HG02981 (cell line): Measurements from ENCODE around the gene CNTNAP2.
"Not testable (repeated sequence)": the region's sequence is repeated elsewhere in the genome, so short reads cannot be mapped to it uniquely, and the experiment has no call there.

Source experiments
- ATAC-seq: cut with Tn5 transposase; IDR thresholded peaks from one replicate; pipeline ENCODE4 v1.9.1; 2021; ENCODE audit warnings: mild to moderate bottlenecking, moderate library complexity; ENCODE audit not compliant: unreplicated experiment

The CNTNAP2 gene

DNA sequence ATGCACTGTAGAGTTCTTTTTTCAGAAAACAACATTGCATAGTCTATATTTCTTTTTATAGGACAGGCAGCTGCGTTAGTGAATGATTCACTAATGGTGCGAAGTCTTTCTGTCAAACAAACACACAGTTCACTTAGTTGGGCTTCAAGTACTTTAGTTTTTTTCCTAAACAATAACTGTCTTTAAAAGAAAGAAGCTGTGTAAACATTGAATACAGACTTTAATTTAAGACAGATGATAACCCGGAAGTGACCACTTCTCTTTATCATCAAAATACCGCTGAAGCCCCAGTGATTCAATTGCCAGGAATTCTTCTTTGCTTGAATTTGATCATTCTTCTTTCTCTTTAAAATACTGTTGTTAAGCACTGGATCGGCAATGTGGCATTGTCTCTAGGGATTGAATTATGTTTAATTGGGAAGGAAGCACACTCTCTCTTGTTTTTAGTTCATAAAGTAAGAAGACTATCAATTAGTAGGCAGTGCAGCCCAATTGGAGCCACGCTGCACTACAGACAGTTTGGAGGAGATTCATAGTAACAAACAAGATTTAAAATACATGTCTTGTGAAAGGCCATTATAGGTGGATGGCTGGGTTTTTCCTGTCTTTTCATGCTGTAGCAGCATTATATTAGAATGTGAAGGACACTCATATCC, 30.4 kb downstream of the CNTNAP2 start:
- ATAC-seq = no peak

- ATAC-seq = no peak
These were observed 33.6 kb downstream of the CNTNAP2 start for GRCh38 chr7:146150153-146150552.

- ATAC-seq = no peak
These were observed 55.5 kb downstream of the CNTNAP2 start for GRCh38 chr7:146172112-146172511.

DNA sequence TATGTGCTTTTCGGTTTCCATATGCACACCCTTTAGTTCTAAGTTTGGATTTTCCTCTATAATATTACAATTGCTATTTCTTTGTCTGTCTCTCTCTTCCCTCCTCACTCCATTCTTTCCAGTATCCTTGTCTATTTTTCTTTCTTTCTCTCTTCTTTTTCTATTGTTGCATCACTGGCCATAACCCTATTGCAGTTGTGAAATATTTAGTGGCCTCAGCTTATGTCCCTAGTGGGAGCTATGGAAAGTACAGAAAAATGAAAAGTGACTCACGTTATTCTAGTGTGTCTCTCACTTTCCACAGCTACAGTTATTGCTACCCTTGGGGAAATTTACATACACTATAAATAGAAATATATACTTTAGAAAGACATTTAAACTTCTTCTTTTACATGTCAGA, 59.1 kb downstream of the CNTNAP2 start:
- no peak for ATAC-seq

GRCh38 chr7:146176860-146177259, 60.3 kb downstream of the CNTNAP2 start:
- ATAC-seq = no peak

DNA sequence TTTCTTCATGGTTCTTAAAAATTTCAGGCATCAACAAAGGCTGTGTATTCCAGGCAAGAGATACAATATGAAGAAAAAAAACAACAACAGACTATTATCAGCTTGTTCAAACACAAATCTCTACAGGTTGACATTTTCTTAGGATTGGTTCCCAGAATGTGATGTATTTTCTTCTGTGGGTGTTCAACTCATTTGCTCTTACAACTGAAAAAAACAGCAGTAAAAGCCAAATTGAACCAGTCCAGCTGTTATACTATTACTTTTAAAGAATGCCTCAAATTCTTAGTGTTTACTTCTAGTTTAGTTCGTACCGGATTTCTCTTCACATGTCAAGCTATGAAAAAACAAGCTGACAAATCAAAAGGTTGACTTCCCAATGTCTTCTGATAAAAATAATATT, 60.7 kb downstream of the CNTNAP2 start:
- no peak for ATAC-seq

DNA sequence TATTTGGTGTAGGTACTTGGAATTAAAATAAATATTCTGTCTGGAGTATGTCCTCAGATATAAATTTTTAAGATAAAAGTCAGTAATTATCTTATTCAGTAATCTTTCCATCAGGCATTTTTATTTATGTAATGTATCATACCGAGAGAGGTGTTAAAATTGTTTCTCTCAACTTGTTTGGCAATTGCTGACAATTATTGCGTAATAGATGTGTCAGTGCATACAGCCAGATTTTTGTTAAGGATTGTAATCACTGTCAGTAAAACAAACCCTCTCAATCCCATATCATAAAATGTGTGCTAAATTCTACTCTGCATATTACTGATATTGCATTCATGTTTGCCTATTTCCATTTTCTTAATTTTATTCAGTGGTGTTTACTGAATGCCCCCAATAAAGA, 69.2 kb downstream of the CNTNAP2 start:
- no peak for ATAC-seq

- not testable (repeated sequence) for ATAC-seq
These were observed 74.8 kb downstream of the CNTNAP2 start for GRCh38 chr7:146191428-146191827.

DNA sequence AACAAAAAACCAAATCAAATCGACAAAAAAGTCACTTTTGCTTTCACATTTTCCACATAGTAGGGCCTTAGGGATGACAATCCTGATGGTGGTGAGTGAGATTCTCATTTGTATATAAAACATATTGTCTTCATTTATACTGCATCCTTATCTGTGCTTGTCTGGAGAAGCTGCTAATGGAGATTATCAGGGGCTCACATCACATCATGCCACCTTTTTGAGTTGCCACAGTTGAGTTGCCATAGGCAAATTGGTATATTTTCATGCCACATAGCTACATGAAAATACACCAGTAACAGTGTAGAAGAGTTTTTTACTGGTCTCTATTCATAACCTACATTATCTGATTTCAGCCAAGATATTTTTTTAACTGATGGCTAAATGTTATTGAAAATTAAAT, 85.3 kb downstream of the CNTNAP2 start:
- ATAC-seq = no peak

DNA sequence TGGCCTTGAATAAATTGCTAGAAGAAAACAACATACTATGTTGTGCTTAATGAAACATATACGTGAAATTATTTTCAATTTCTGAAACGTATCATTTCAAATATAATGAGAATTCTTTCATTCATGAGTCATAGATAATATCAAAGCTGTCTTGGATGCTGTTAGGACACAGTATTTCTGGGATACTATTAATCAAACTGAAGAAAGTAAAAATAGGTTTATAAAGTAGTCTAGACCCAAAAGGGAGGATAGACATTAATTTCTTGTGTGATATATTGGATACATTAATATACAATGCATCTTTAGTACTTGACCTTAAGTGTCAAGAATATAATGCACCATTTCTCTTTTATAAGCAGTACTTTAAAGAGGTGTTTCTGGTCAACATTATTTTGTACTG, 89.7 kb downstream of the CNTNAP2 start:
- no peak for ATAC-seq

- no peak for ATAC-seq
These were observed 91.9 kb downstream of the CNTNAP2 start for GRCh38 chr7:146208492-146208891.

GRCh38 chr7:146214842-146215241, 98.2 kb downstream of the CNTNAP2 start:
- no peak for ATAC-seq

DNA sequence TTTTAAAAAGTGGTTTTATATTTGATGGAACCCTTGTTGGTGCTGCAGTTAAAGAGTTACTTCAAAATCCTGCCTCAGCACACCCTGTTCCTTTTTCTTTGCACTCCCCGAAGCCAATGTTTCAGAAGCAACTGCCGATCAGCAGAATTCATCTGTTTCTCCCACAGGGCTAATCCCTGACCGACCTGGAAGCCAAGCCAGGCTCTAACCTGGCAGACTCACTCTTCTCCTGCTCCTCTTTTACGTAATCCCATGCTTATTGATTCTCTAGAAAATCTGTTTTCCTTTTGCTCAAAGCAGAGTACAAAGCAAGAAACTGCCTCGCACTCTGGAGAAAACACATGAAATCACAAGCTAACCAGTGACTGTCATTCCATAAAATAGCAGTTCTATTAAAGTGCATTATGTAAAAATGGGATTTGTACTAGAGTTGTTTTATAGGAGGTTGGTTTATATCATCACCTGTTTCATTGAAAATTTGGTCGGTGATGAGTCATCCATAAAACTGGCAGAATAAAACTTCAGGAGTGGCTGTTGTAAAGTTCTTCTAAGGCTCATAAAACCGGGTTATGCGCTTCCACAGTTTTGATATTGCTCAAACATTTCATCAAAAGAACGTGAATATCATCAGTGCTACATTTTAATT, 99.9 kb downstream of the CNTNAP2 start:
- no peak for ATAC-seq

GRCh38 chr7:146223851-146224250, 107.2 kb downstream of the CNTNAP2 start:
- no peak for ATAC-seq

DNA sequence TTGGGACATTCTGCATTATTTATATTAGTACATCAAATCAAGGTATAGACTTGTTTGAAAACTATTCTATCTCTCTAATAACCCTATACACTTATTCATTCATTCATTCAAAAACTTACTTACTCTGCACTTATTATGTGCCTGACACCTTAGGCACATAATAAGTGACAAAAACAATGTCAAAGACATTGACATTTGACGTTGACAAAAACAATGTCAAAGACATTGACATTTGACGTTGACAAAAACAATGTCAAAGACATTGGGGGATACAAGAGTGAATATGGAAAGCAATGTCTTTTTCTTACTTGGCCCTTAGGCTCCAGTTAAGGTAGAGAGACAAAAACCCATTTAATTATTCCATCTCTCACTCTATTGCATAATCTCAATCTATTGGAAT, 116.0 kb downstream of the CNTNAP2 start:
- no peak for ATAC-seq

GRCh38 chr7:146235195-146235594, 118.6 kb downstream of the CNTNAP2 start:
- no peak for ATAC-seq

- ATAC-seq = no peak
These were observed 126.1 kb downstream of the CNTNAP2 start for GRCh38 chr7:146242661-146243060.

DNA sequence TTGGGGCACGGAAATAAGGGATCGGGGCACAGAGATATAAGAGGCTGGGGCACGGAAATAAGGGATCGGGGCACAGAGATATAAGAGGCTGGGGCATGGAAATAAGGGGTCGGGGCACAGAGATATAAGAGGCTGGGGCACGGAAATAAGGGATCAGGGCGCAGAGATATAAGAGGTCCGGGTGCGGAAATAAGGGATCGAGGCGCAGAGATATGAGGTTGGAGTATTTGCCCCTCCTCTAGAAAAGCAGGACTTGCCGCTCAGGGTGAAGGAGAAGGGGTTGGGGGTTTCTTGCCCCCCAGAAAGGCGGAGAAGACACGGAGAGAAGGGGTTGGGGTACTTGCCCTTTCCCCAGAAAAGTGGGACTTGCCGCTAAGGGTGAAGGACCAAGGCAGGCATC, 131.4 kb downstream of the CNTNAP2 start:
- not testable (repeated sequence) for ATAC-seq

DNA sequence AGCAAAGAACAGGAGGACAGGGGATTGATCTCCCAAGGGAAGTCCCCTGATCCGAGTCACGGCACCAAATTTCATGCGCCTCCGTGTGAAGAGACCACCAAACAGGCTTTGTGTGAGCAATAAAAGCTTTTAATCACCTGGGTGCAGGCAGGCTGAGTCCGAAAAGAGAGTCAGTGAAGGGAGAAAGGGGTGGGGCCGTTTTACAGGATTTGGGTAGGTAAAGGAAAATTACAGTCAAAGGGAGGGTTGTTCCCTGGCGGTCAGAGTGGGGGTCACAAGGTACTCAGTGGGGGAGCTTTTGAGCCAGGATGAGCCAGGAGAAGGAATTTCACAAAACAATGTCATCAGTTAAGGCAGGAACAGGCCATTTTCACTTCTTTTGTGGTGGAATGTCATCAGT, 132.1 kb downstream of the CNTNAP2 start:
- not testable (repeated sequence) for ATAC-seq

DNA sequence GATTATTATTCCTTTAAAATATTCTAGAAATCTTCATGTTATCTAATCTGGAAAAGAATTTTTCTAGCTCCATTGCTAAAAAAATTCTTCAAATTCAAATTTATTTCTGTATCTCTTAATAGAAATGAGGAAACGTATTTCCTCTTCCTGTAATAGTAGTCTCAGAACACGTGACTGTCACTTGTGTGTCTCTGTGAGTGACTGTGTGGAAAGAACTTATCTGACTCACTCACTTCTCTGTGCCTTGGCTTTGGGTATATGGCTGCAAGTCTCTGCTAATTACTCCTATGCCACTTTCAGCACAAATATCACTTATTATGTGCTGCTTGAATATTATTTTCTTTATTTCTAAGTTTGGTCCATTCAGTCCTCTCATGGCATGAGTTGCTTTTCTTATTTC, 132.7 kb downstream of the CNTNAP2 start:
- no peak for ATAC-seq

GRCh38 chr7:146255609-146256008, 139.0 kb downstream of the CNTNAP2 start:
- no peak for ATAC-seq

- no peak for ATAC-seq
These were observed 145.9 kb downstream of the CNTNAP2 start for GRCh38 chr7:146262527-146262926.

GRCh38 chr7:146276888-146277287, 160.3 kb downstream of the CNTNAP2 start:
- no peak for ATAC-seq
